Measurements from ENCODE around the gene BCKDHA.
"Not testable (repeated sequence)": the region's sequence is repeated elsewhere in the genome, so short reads cannot be mapped to it uniquely, and the experiment has no call there.

The BCKDHA gene

GRCh38 chr19:41408256-41408655 lies 10.6 kb downstream of the BCKDHA start:
- TF ChIP-seq CTCF (IDR thresholded peaks at IDR 0.05; ENCODE audit: extremely low read depth, missing control alignments): no peak
- DNase-seq (ENCODE audit: low spot score): no peak

GRCh38 chr19:41408846-41409245 lies 11.2 kb downstream of the BCKDHA start:
- not testable (repeated sequence) for DNase-seq (ENCODE audit: low spot score)

- no peak for DNase-seq (ENCODE audit: low spot score)
- TF ChIP-seq CTCF (IDR thresholded peaks at IDR 0.05; ENCODE audit: extremely low read depth, missing control alignments): no peak
Measured at GRCh38 chr19:41409288-41409687, 11.7 kb downstream of the BCKDHA start.

GRCh38 chr19:41410336-41411054 lies 12.9 kb downstream of the BCKDHA start:
- no peak for TF ChIP-seq CTCF (IDR thresholded peaks at IDR 0.05; ENCODE audit: extremely low read depth, missing control alignments)

GRCh38 chr19:41411100-41411967 lies 13.7 kb downstream of the BCKDHA start:
- DNase-seq (ENCODE audit: low spot score): no peak
- TF ChIP-seq CTCF (IDR thresholded peaks at IDR 0.05; ENCODE audit: extremely low read depth, missing control alignments): no peak

More at GRCh38 chr19:41410336-41411054, 12.9 kb downstream of the BCKDHA start:
- DNase-seq (ENCODE audit: low spot score): no peak

GRCh38 chr19:41411968-41412265 lies 14.3 kb downstream of the BCKDHA start:
- no peak for TF ChIP-seq CTCF (IDR thresholded peaks at IDR 0.05; ENCODE audit: extremely low read depth, missing control alignments)
- no peak for DNase-seq (ENCODE audit: low spot score)

- DNase-seq (ENCODE audit: low spot score): no peak
- no peak for TF ChIP-seq CTCF (IDR thresholded peaks at IDR 0.05; ENCODE audit: extremely low read depth, missing control alignments)
Measured at GRCh38 chr19:41412953-41413352, 15.3 kb downstream of the BCKDHA start.

Data from GM20000 (cell line).